SU-DHL-6 (cell line): ENCODE results near the gene MEX3A.
A peak's percentile ranks its signal among the peaks of the same experiment; 100 is the strongest.
"Not testable (repeated sequence)": the region's sequence is repeated elsewhere in the genome, so short reads cannot be mapped to it uniquely, and the experiment has no call there.

Source experiments
- H2AFZ ChIP-seq: fragments of 200-600 bp; sonication (generic); 2 replicates; pipeline ENCODE4 v1.6.1; 2014; ENCODE audit warnings: low read depth, mild to moderate bottlenecking, moderate library complexity, mixed read lengths, antibody characterized with exemption, low read length; ENCODE audit not compliant: severe bottlenecking
- H3F3A ChIP-seq: fragments of 200-600 bp; shearing (Covaris generic); 2 replicates; pipeline ENCODE4 v1.6.0; 2016; ENCODE audit warnings: antibody characterized with exemption, mild to moderate bottlenecking; ENCODE audit not compliant: insufficient read depth
- H3K27ac ChIP-seq: fragments of 200-600 bp; sonication (generic); 2 replicates; pipeline ENCODE4 v1.5.1; 2016; ENCODE audit warnings: low read depth, mild to moderate bottlenecking, low read length, moderate library complexity, mixed read lengths
- H3K27me3 ChIP-seq: fragments of 200-600 bp; sonication (generic), shearing (Covaris generic); 2 replicates; pipeline ENCODE4 v1.6.0; 2014; ENCODE audit warnings: mild to moderate bottlenecking, low read length
- H3K36me3 ChIP-seq: fragments of 200-600 bp; sonication (generic); 2 replicates; pipeline ENCODE4 v1.6.1; 2014; ENCODE audit warnings: mild to moderate bottlenecking, low read length, mixed read lengths
- H3K4me2 ChIP-seq: fragments of 300-600, 200-600 bp; shearing (Covaris generic), sonication (generic); 2 replicates; pipeline ENCODE4 v1.6.0; 2014; ENCODE audit warnings: low read length, low read depth, mild to moderate bottlenecking; ENCODE audit not compliant: poor library complexity, severe bottlenecking
- H3K4me3 ChIP-seq: fragments of 200-600 bp; sonication (generic); 2 replicates; pipeline ENCODE4 v1.5.1; 2014; ENCODE audit warnings: antibody characterized with exemption, low read length, mild to moderate bottlenecking, mixed read lengths; ENCODE audit not compliant: insufficient read depth, poor library complexity, severe bottlenecking
- H3K79me2 ChIP-seq: fragments of 200-600 bp; sonication (generic); 2 replicates; pipeline ENCODE4 v1.6.1; 2014; ENCODE audit warnings: mild to moderate bottlenecking, low read length, moderate library complexity; ENCODE audit not compliant: insufficient read depth
- H3K9ac ChIP-seq: fragments of 200-600 bp; sonication (generic); 2 replicates; pipeline ENCODE4 v1.7.0; 2014; ENCODE audit warnings: mild to moderate bottlenecking, low read length
- H3K9me2 ChIP-seq: fragments of 200-600 bp; sonication (generic); replicated peaks from 2 replicates; pipeline ENCODE4 v1.6.1; 2014; ENCODE audit warnings: low read length; ENCODE audit not compliant: insufficient read depth
- H3K9me3 ChIP-seq: fragments of 200-600 bp; sonication (generic); 2 replicates; pipeline ENCODE4 v1.6.1; 2014; ENCODE audit warnings: low read length, mixed read lengths; ENCODE audit not compliant: insufficient read depth
- H4K20me1 ChIP-seq: fragments of 200-600 bp; sonication (generic); 2 replicates; pipeline ENCODE4 v1.6.1; 2014; ENCODE audit warnings: low read depth, mild to moderate bottlenecking, antibody characterized with exemption, low read length, moderate library complexity, mixed read lengths
- CTCF ChIP-seq: fragments of 200-600 bp; sonication (generic); IDR thresholded peaks from one replicate; pipeline ENCODE4 v1.5.1; 2017; ENCODE audit warnings: antibody characterized with exemption, mild to moderate bottlenecking, low read length, moderate library complexity; ENCODE audit not compliant: insufficient read depth, poor library complexity, severe bottlenecking
- EZH2phosphoT487 ChIP-seq: fragments of 200-600 bp; sonication (generic), shearing (Covaris generic); conservative IDR thresholded peaks from 2 replicates; pipeline ENCODE4 v1.6.1; 2018; ENCODE audit warnings: mild to moderate bottlenecking, antibody characterized with exemption, low read length, moderate library complexity, mixed read lengths

The MEX3A gene

GRCh38 chr1:156117414-156118176, 35.3 kb upstream of the MEX3A start:
- no peak overlapping the region for H3K27ac ChIP-seq

GRCh38 chr1:156116731-156117130, 34.5 kb upstream of the MEX3A start:
- H3K4me2 ChIP-seq, H2AFZ ChIP-seq, H3K36me3 ChIP-seq, H3K9me2 ChIP-seq, H4K20me1 ChIP-seq, H3K79me2 ChIP-seq, H3K4me3 ChIP-seq, H3K9me3 ChIP-seq, H3F3A ChIP-seq, H3K27ac ChIP-seq, H3K9ac ChIP-seq, H3K27me3 ChIP-seq: not testable (repeated sequence)

More at GRCh38 chr1:156117414-156118176, 35.3 kb upstream of the MEX3A start:
- no peaks in the 10 kb centered on the region for H4K20me1 ChIP-seq
- no peak overlapping the region for H3K4me2 ChIP-seq
- H3K36me3 ChIP-seq = no peaks in the 10 kb centered on the region
- H3K79me2 ChIP-seq = no peaks in the 10 kb centered on the region
- no peak overlapping the region for H3K4me3 ChIP-seq
- H3F3A ChIP-seq = no peaks in the 10 kb centered on the region
- H3K9me2 ChIP-seq = no peaks in the 10 kb centered on the region
- TF ChIP-seq EZH2phosphoT487 = no peak
- TF ChIP-seq CTCF = no peak
- no peaks in the 10 kb centered on the region for H3K9me3 ChIP-seq
- no peaks in the 10 kb centered on the region for H3K27me3 ChIP-seq
- H3K9ac ChIP-seq = no peak overlapping the region
- no peak overlapping the region for H2AFZ ChIP-seq

GRCh38 chr1:156115514-156116374, 33.5 kb upstream of the MEX3A start:
- Histone ChIP-seq H3K27ac (no peak overlapping the region), H3K36me3 (no peaks in the 10 kb centered on the region), H3K4me3 (no peak overlapping the region), H3K9me3 (no peaks in the 10 kb centered on the region), H4K20me1 (no peaks in the 10 kb centered on the region), H3F3A (no peaks in the 10 kb centered on the region), H3K4me2 (peak overlapping the region; percentile 54), H2AFZ (no peak overlapping the region), H3K9me2 (no peaks in the 10 kb centered on the region), H3K79me2 (no peaks in the 10 kb centered on the region), H3K9ac (no peak overlapping the region), H3K27me3 (no peaks in the 10 kb centered on the region)
- TF ChIP-seq EZH2phosphoT487 (no peak), CTCF (no peak)
